IMR-90 (cell line): ENCODE measurements around the gene RPS2. TPM values are rescaled to one million over a fixed set of nuclear protein-coding genes. Genes with fewer than 3 reads are reported as not detected.

ENCODE experiments used
- ATAC-seq: fragments of 200-7000 bp; cut with Tn5 transposase; 2 replicates; pipeline ENCODE4 v1.9.1; 2020; ENCODE audit warnings: low read depth, mild to moderate bottlenecking, moderate library complexity
- BruUV-seq: library from RNA; stranded (reverse); fragments of 400-500 nt; replicated peaks from 2 replicates; lab custom pipeline; 2021; lab: Mats Ljungman, UMichigan
- CTCF ChIA-PET: fragments of 300-600 bp; formaldehyde crosslinking; extraction: SDS; loops from one replicate; lab custom pipeline; 2021; ENCODE audit warnings: antibody characterized with exemption; lab: Yijun Ruan, JAX
- POLR2A ChIA-PET: fragments of 300-600 bp; sonication (Branson Sonifier 250); formaldehyde crosslinking; loops from one replicate; lab custom pipeline; 2022; ENCODE audit warnings: antibody characterized with exemption; ENCODE audit not compliant: unreplicated experiment; lab: Charles Lee
- DNase-seq: peaks from one replicate; pipeline ENCODE4 v3.0.0; 2013
- H2AFZ ChIP-seq: replicated peaks from 2 replicates; pipeline ENCODE3; 2013; ENCODE audit warnings: low read length, mild to moderate bottlenecking; ENCODE audit not compliant: poor library complexity
- H2AK5ac ChIP-seq: 2 replicates; pipeline ENCODE4 v1.6.1; 2013; ENCODE audit warnings: low read depth, low read length, inconsistent platforms
- H2AK9ac ChIP-seq: replicated peaks from 2 replicates; pipeline ENCODE3; 2013; ENCODE audit warnings: mild to moderate bottlenecking, low read depth, low read length, moderate library complexity; ENCODE audit not compliant: poor library complexity
- H2BK120ac ChIP-seq: 2 replicates; pipeline ENCODE4 v1.6.1; 2013; ENCODE audit warnings: low read depth, low read length, inconsistent platforms
- H2BK15ac ChIP-seq: 3 replicates; pipeline ENCODE4 v1.6.1; 2013; ENCODE audit warnings: low read depth, low read length, inconsistent platforms
- H2BK20ac ChIP-seq: 2 replicates; pipeline ENCODE4 v1.6.1; 2013; ENCODE audit warnings: low read depth, mild to moderate bottlenecking, inconsistent platforms, low read length, moderate library complexity
- H2BK5ac ChIP-seq: 2 replicates; pipeline ENCODE4 v1.6.1; 2013; ENCODE audit warnings: mild to moderate bottlenecking, low read depth, low read length, inconsistent platforms; ENCODE audit not compliant: poor library complexity, severe bottlenecking
- H3K14ac ChIP-seq: replicated peaks from 2 replicates; pipeline ENCODE4 v1.6.1; 2013; ENCODE audit warnings: low read depth, low read length, inconsistent platforms
- H3K18ac ChIP-seq: 2 replicates; pipeline ENCODE4 v1.6.1; 2013; ENCODE audit warnings: low read depth, low read length, control low read depth
- H3K23ac ChIP-seq: 2 replicates; pipeline ENCODE4 v1.6.1; 2013; ENCODE audit warnings: low read depth, low read length, inconsistent platforms
- H3K27ac ChIP-seq: 2 replicates; pipeline ENCODE4 v1.5.1; 2013; ENCODE audit warnings: mild to moderate bottlenecking, control low read depth, low read length; ENCODE audit not compliant: insufficient read depth
- H3K27me3 ChIP-seq: 2 replicates; pipeline ENCODE4 v1.6.1; 2013; ENCODE audit warnings: low read length; ENCODE audit not compliant: control insufficient read depth, insufficient read depth
- H3K36me3 ChIP-seq: 2 replicates; pipeline ENCODE4 v1.6.1; 2013; ENCODE audit warnings: low read length, mixed read lengths; ENCODE audit not compliant: control insufficient read depth, insufficient read depth
- H3K4ac ChIP-seq: 2 replicates; pipeline ENCODE4 v1.6.1; 2013; ENCODE audit warnings: low read depth, low read length, inconsistent platforms
- H3K4me1 ChIP-seq: 2 replicates; pipeline ENCODE4 v1.6.1; 2013; ENCODE audit warnings: low read length, mixed read lengths; ENCODE audit not compliant: control insufficient read depth, insufficient read depth
- H3K4me2 ChIP-seq: 2 replicates; pipeline ENCODE4 v1.6.1; 2013; ENCODE audit warnings: low read depth, mild to moderate bottlenecking, control low read depth, low read length, moderate library complexity
- H3K4me3 ChIP-seq: 2 replicates; pipeline ENCODE4 v1.5.1; 2013; ENCODE audit warnings: low read depth, mild to moderate bottlenecking, control low read depth, low read length, moderate library complexity; ENCODE audit not compliant: insufficient read depth
- H3K56ac ChIP-seq: 2 replicates; pipeline ENCODE4 v1.6.1; 2013; ENCODE audit warnings: low read length, inconsistent platforms; ENCODE audit not compliant: insufficient read depth; ENCODE audit errors: extremely low read depth
- H3K79me1 ChIP-seq, 2 experiments: 2 replicates each; pipeline ENCODE4 v1.6.1; 2013; ENCODE audit warnings: low read length in 2 of 2, inconsistent platforms in 1 of 2, low read depth in 1 of 2
- H3K9ac ChIP-seq: 2 replicates; pipeline ENCODE4 v1.6.1; 2013; ENCODE audit warnings: low read depth, low read length, control low read depth
- H3K9me1 ChIP-seq: 2 replicates; pipeline ENCODE4 v1.6.1; 2013; ENCODE audit warnings: low read length, inconsistent platforms; ENCODE audit not compliant: insufficient read depth
- H3K9me3 ChIP-seq: 2 replicates; pipeline ENCODE4 v1.6.1; 2013; ENCODE audit warnings: low read length; ENCODE audit not compliant: control insufficient read depth, insufficient read depth
- H4K20me1 ChIP-seq: 2 replicates; pipeline ENCODE4 v1.6.1; 2013; ENCODE audit warnings: low read length, inconsistent platforms; ENCODE audit not compliant: insufficient read depth
- H4K5ac ChIP-seq: 2 replicates; pipeline ENCODE4 v1.6.1; 2013; ENCODE audit warnings: mild to moderate bottlenecking, low read depth, low read length, control low read depth
- H4K8ac ChIP-seq, 2 experiments: 2 replicates each; pipeline ENCODE4 v1.6.1; 2013; ENCODE audit warnings: low read depth in 2 of 2, low read length in 2 of 2, control low read depth in 1 of 2, inconsistent platforms in 1 of 2
- H4K91ac ChIP-seq: 2 replicates; pipeline ENCODE4 v1.6.1; 2013; ENCODE audit warnings: low read depth, low read length, inconsistent platforms; ENCODE audit not compliant: insufficient read depth
- CEBPB ChIP-seq: IDR thresholded peaks from 2 replicates; pipeline ENCODE4 v1.6.1; 2012; ENCODE audit warnings: low read depth, low read length, improper control_type of control experiment
- CHD1 ChIP-seq: IDR thresholded peaks from 2 replicates; pipeline ENCODE4 v1.6.1; 2012; ENCODE audit warnings: low read depth, low read length, improper control_type of control experiment
- MAFK ChIP-seq: IDR thresholded peaks from 2 replicates; pipeline ENCODE4 v1.6.1; 2012; ENCODE audit warnings: low read depth, low read length, improper control_type of control experiment
- MXI1 ChIP-seq: IDR thresholded peaks from 2 replicates; pipeline ENCODE4 v1.6.1; 2012; ENCODE audit warnings: low read depth, mild to moderate bottlenecking, low read length, moderate library complexity, borderline replicate concordance
- POLR2A ChIP-seq: IDR thresholded peaks from 2 replicates; pipeline ENCODE4 v1.6.1; 2012; ENCODE audit warnings: mild to moderate bottlenecking, low read depth, low read length
- RAD21 ChIP-seq: IDR thresholded peaks from 2 replicates; pipeline ENCODE4 v1.6.1; 2012; ENCODE audit warnings: low read length, improper control_type of control experiment
- RCOR1 ChIP-seq: IDR thresholded peaks from 2 replicates; pipeline ENCODE4 v1.6.1; 2012; ENCODE audit warnings: mild to moderate bottlenecking, low read length, improper control_type of control experiment; ENCODE audit not compliant: insufficient replicate concordance
- WGBS, 2 experiments: methylation state at CpG; one replicate each; pipeline versions ENCODE4 v1.1.5 to v1.1.7; 2013; ENCODE audit warnings: missing lambda C conversion rate in 2 of 2; ENCODE audit not compliant: insufficient read length in 1 of 2; ENCODE audit errors: extremely low coverage in 2 of 2; 5-methylcytosine and 5-hydroxymethylcytosine counted together
- dilution Hi-C: fragments of 300-500 bp; cut with HindIII; formaldehyde crosslinking; loops from one replicate; pipeline ENCODE4 v1.14.3; 2018; ENCODE audit warnings: low sequenced_read_pairs; ENCODE audit not compliant: unreplicated experiment
- in situ Hi-C: fragments of 300-500 bp; cut with MboI; formaldehyde crosslinking; loops from 3 replicates; pipeline ENCODE4 v1.14.3; 2019; ENCODE audit warnings: low sequenced_read_pairs, inconsistent platforms, mixed read lengths
- intact Hi-C: fragments of 100-400 bp; cut with micrococcal nuclease; formaldehyde crosslinking; loops from 2 replicates; pipeline ENCODE4 v1.10.0; 2022
- polyA plus RNA-seq, 3 experiments: library from polyadenylated mRNA; depleted of rRNA; stranded (reverse); fragments of >200 nt; gene quantifications; 2 replicates each; pipeline ENCODE4 v1.2.3, GENCODE V29; 2012; ENCODE audit warnings: low replicate concordance in 1 of 3
- total RNA-seq: library from RNA; depleted of rRNA; stranded (reverse); fragments of >200 nt; gene quantifications from 2 replicates; pipeline ENCODE4 v1.2.3, GENCODE V29; 2012
- TF ChIP-seq, protein P1 (sequence below): conservative IDR thresholded peaks from 2 replicates; pipeline ENCODE4 v1.5.1; 2012; ENCODE audit warnings: mild to moderate bottlenecking, low read depth, low read length, improper control_type of control experiment
- TF ChIP-seq, protein P2 (sequence below): fragments of 150-350 bp; IDR thresholded peaks from 2 replicates; pipeline ENCODE4 v1.6.1; 2016; ENCODE audit warnings: low read depth, mild to moderate bottlenecking, low read length, moderate library complexity, borderline replicate concordance

Gene RPS2
- total and polyA plus RNA-seq, 2 of the 4 experiments (the other 2 are of a cell fraction): 2,703 to 6,941 TPM

DNA sequence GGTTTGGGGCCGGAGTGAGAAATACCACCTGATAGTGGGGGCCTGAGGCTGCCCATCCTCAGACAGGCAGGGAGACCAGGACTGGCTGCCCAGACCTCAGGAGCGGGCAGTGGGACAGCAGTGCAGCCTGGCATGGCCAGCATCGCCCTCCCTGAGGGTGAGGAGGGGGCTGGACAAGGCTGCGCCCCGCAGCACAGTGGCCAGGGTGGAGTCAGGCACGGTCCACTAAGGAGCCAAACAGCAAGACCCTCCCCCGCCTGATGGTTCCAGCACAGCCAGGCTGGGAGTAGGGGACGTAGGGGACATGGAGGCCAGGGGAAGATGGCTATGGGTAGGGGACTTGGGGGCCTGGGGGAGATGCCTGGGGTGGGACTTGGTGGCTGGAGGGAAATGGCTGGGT lies 41.7 kb upstream of the RPS2 start:
- H3K9ac ChIP-seq: no peak overlapping the region
- 0 out of 2 replicates have a peak overlapping the region, but pooled peaks have one; percentile 43 for H3K23ac ChIP-seq
- no peak for TF ChIP-seq CHD1
- no peak for TF ChIP-seq RCOR1
- no peak for TF ChIP-seq MXI1
- TF ChIP-seq, protein P1, sequence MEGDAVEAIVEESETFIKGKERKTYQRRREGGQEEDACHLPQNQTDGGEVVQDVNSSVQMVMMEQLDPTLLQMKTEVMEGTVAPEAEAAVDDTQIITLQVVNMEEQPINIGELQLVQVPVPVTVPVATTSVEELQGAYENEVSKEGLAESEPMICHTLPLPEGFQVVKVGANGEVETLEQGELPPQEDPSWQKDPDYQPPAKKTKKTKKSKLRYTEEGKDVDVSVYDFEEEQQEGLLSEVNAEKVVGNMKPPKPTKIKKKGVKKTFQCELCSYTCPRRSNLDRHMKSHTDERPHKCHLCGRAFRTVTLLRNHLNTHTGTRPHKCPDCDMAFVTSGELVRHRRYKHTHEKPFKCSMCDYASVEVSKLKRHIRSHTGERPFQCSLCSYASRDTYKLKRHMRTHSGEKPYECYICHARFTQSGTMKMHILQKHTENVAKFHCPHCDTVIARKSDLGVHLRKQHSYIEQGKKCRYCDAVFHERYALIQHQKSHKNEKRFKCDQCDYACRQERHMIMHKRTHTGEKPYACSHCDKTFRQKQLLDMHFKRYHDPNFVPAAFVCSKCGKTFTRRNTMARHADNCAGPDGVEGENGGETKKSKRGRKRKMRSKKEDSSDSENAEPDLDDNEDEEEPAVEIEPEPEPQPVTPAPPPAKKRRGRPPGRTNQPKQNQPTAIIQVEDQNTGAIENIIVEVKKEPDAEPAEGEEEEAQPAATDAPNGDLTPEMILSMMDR: no peak
- no peak for TF ChIP-seq MAFK
- TF ChIP-seq POLR2A: no peak
- TF ChIP-seq, protein P2, sequence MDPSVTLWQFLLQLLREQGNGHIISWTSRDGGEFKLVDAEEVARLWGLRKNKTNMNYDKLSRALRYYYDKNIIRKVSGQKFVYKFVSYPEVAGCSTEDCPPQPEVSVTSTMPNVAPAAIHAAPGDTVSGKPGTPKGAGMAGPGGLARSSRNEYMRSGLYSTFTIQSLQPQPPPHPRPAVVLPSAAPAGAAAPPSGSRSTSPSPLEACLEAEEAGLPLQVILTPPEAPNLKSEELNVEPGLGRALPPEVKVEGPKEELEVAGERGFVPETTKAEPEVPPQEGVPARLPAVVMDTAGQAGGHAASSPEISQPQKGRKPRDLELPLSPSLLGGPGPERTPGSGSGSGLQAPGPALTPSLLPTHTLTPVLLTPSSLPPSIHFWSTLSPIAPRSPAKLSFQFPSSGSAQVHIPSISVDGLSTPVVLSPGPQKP: no peak
- TF ChIP-seq CEBPB: no peak
- no peak for TF ChIP-seq RAD21
- intact Hi-C loops: no loop called here
- POLR2A ChIA-PET: no interaction called here
- H2BK15ac ChIP-seq: no peak overlapping the region
- no peak overlapping the region for H4K91ac ChIP-seq
- H3K18ac ChIP-seq: no peak overlapping the region
- H2AK9ac ChIP-seq: peak overlapping the region; percentile 6
- peaks cover 76% of the 10 kb centered on the region for H4K20me1 ChIP-seq
- H3K27ac ChIP-seq: no peak overlapping the region
- no peak overlapping the region for H4K5ac ChIP-seq
- H2BK5ac ChIP-seq: no peak overlapping the region
- H3K9me1 ChIP-seq: peaks cover 8% of the 10 kb centered on the region; the same call in 1 of the 2 replicates
- H2AK5ac ChIP-seq: no peak overlapping the region
- H3K27me3 ChIP-seq: no peaks in the 10 kb centered on the region
- peaks cover 28% of the 10 kb centered on the region for H3K4me1 ChIP-seq
- CTCF ChIA-PET: no interaction called here
- no peak overlapping the region for H2BK120ac ChIP-seq
- peaks cover 19 to 88% of the 10 kb centered on the region in 2 experiments; a peak in 3 of 4 replicates for H3K79me1 ChIP-seq
- H4K8ac ChIP-seq: no peak overlapping the region
- H2AFZ ChIP-seq: no peak overlapping the region
- H2BK20ac ChIP-seq: no peak overlapping the region
- H3K4me2 ChIP-seq: no peak overlapping the region
- no peak overlapping the region for H3K56ac ChIP-seq
- DNase-seq (no peak), ATAC-seq (no peak)
- no peak overlapping the region for H3K4ac ChIP-seq
- no TSS peak for BruUV-seq
- peaks cover 30% of the 10 kb centered on the region for H3K36me3 ChIP-seq
- H3K4me3 ChIP-seq: no peak overlapping the region
- dilution Hi-C loops: no loop called here
- no peak overlapping the region for H3K14ac ChIP-seq
- H3K9me3 ChIP-seq: no peaks in the 10 kb centered on the region
- in situ Hi-C loops: no loop called here
- WGBS, 2 experiments: 94% methylated on average over 5 of the region's 8 CpGs; no CpG with 5 or more reads in 1 of the 2 experiments
